Stimulated activated naive CD8-positive, alpha-beta T cell treated with anti-CD3 and anti-CD28 coated beads, Interleukin-15, Interleukin-2, amounts not matched to agents 100 U/mL and 50 U/mL, for 24 hours (primary cell): ENCODE measurements around the gene RASSF9.

ENCODE experiments used
- ATAC-seq: fragments of 150-1000 bp; cut with Tn5 transposase; one replicate; pipeline ENCODE4 v1.10.0; 2021
- DNase-seq: peaks from one replicate; pipeline ENCODE4 v3.0.0; 2021

Gene RASSF9

GRCh38 chr12:85821206-85821605 is 15.0 kb downstream of the RASSF9 start:
- ATAC-seq (no peak), DNase-seq (no peak)

- ATAC-seq, result no peak
- DNase-seq, result no peak
Observed at GRCh38 chr12:85820101-85820500, 16.1 kb downstream of the RASSF9 start.

- no peak for ATAC-seq
- no peak for DNase-seq
Observed at GRCh38 chr12:85814741-85815140, 21.5 kb downstream of the RASSF9 start.

- no peak for DNase-seq
- ATAC-seq, result no peak
Observed at GRCh38 chr12:85814071-85814470, 22.1 kb downstream of the RASSF9 start.

GRCh38 chr12:85809500-85809899 is 26.7 kb downstream of the RASSF9 start:
- DNase-seq (no peak), ATAC-seq (no peak)

- DNase-seq (no peak), ATAC-seq (no peak)
Observed at GRCh38 chr12:85807730-85808129, 28.5 kb downstream of the RASSF9 start.

GRCh38 chr12:85805654-85806053 is 30.6 kb downstream of the RASSF9 start:
- DNase-seq, result no peak
- no peak for ATAC-seq

- DNase-seq (no peak), ATAC-seq (no peak)
Observed at GRCh38 chr12:85804663-85805062, 31.5 kb downstream of the RASSF9 start.

GRCh38 chr12:85803923-85804322 is 32.3 kb downstream of the RASSF9 start:
- DNase-seq (no peak), ATAC-seq (no peak)

GRCh38 chr12:85803231-85803630 is 33.0 kb downstream of the RASSF9 start:
- no peak for ATAC-seq

GRCh38 chr12:85798122-85798521 is 38.1 kb downstream of the RASSF9 start:
- ATAC-seq (no peak), DNase-seq (no peak)

More at GRCh38 chr12:85803231-85803630, 33.0 kb downstream of the RASSF9 start:
- DNase-seq, result no peak

- no peak for DNase-seq
- no peak for ATAC-seq
Observed at GRCh38 chr12:85796001-85796400, 40.2 kb downstream of the RASSF9 start.

- DNase-seq (no peak), ATAC-seq (no peak)
Observed at GRCh38 chr12:85794531-85794930, 41.7 kb downstream of the RASSF9 start.

GRCh38 chr12:85784096-85784720 is 52.0 kb downstream of the RASSF9 start:
- ATAC-seq, result no peak
- no peak for DNase-seq

- ATAC-seq (no peak), DNase-seq (no peak)
Observed at GRCh38 chr12:85782711-85783110, 53.5 kb downstream of the RASSF9 start.

GRCh38 chr12:85781766-85782165 is 54.4 kb downstream of the RASSF9 start:
- ATAC-seq (no peak), DNase-seq (no peak)

GRCh38 chr12:85779768-85780167 is 56.4 kb downstream of the RASSF9 start:
- no peak for DNase-seq
- no peak for ATAC-seq

- ATAC-seq (no peak), DNase-seq (no peak)
Observed at GRCh38 chr12:85775091-85775490, 61.1 kb downstream of the RASSF9 start.

GRCh38 chr12:85765453-85765869 is 70.7 kb downstream of the RASSF9 start:
- no peak for DNase-seq
- ATAC-seq, result no peak

- DNase-seq (no peak), ATAC-seq (no peak)
Observed at GRCh38 chr12:85759623-85760022, 76.6 kb downstream of the RASSF9 start.

- ATAC-seq, result no peak
Observed at GRCh38 chr12:85759091-85759490, 77.1 kb downstream of the RASSF9 start.

GRCh38 chr12:85755760-85756159 is 80.4 kb downstream of the RASSF9 start:
- ATAC-seq (no peak), DNase-seq (no peak)

More at GRCh38 chr12:85759091-85759490, 77.1 kb downstream of the RASSF9 start:
- DNase-seq, result no peak
